Neural progenitor cell (in vitro differentiated cells): Measurements from ENCODE around the gene TSC22D3.

Experiments
- CTCF ChIP-seq: fragments of 200-600 bp; sonication (generic); IDR thresholded peaks from 2 replicates; pipeline ENCODE4 v1.5.1; 2017; ENCODE audit warnings: antibody characterized with exemption, mild to moderate bottlenecking
- EZH2 ChIP-seq: fragments of 200-600 bp; sonication (generic); IDR thresholded peaks from 2 replicates; pipeline ENCODE4 v1.6.1; 2017; ENCODE audit warnings: antibody characterized with exemption, mild to moderate bottlenecking, moderate library complexity

GRCh38 chrX:107753187-107753586 lies 22.4 kb downstream of the TSC22D3 start:
- TF ChIP-seq CTCF (no peak), EZH2 (no peak)
